Uterus (tissue), 4 donors: ENCODE measurements around the gene RGL4. TPM values are rescaled to one million over a fixed set of nuclear protein-coding genes. Genes with fewer than 3 reads are reported as not detected.

Experiments
- DNase-seq, 2 donors: peaks; one replicate each; pipeline ENCODE4 v3.0.0-alpha.2; 2019 to 2020
- H3K27ac ChIP-seq, 2 donors: fragments of 200-600 bp; sonication (generic); 1 replicate in 1 of 2; 2 replicates in 1 of 2; pipeline ENCODE4 v1.5.1; 2016 to 2018
- H3K27me3 ChIP-seq, 2 donors: fragments of 200-600 bp; sonication (generic); one replicate each; pipeline ENCODE4 v1.5.1; 2018 to 2019; ENCODE audit warnings: control low read depth in 1 of 2
- H3K36me3 ChIP-seq, 2 donors: fragments of 200-600 bp; sonication (generic); one replicate each; pipeline ENCODE4 v1.5.1; 2019; ENCODE audit warnings: control low read depth in 1 of 2
- H3K4me1 ChIP-seq, 2 donors: fragments of 200-600 bp; sonication (generic); one replicate each; pipeline ENCODE4 v1.5.1; 2018 to 2019; ENCODE audit warnings: control low read depth in 1 of 2
- H3K4me3 ChIP-seq, 2 donors: fragments of 200-600 bp; sonication (generic); 1 replicate in 1 of 2; 2 replicates in 1 of 2; pipeline ENCODE4 v1.5.1; 2018 to 2019; ENCODE audit warnings: mild to moderate bottlenecking in 1 of 2
- H3K9me3 ChIP-seq, 2 donors: fragments of 200-600 bp; sonication (generic); one replicate each; pipeline ENCODE4 v1.5.1; 2019; ENCODE audit warnings: control low read depth in 1 of 2
- CTCF ChIP-seq, 4 experiments: fragments of 200-600 bp in 2 of 4; fragments of 450-650 bp in 2 of 4; sonication (generic) in 2 of 4; IDR thresholded peaks; one replicate each; pipeline ENCODE4 v1.5.1; 2016 to 2019; ENCODE audit warnings: antibody characterized with exemption in 4 of 4, mild to moderate bottlenecking in 2 of 4, moderate library complexity in 1 of 4
- POLR2A ChIP-seq, 2 donors: fragments of 450-650 bp; IDR thresholded peaks; one replicate each; pipeline ENCODE4 v1.6.1; 2016; ENCODE audit warnings: antibody characterized with exemption in 2 of 2, mild to moderate bottlenecking in 1 of 2, moderate library complexity in 1 of 2
- intact Hi-C: fragments of 100-400 bp; cut with DNase I; formaldehyde crosslinking; loops from one replicate; pipeline ENCODE4 v1.15.1; 2023; ENCODE audit warnings: low total_unique reads
- total RNA-seq, 4 donors: library from RNA; depleted of rRNA in 3 of 4; stranded (reverse); fragments of >200 nt in 3 of 4; gene quantifications; one replicate each; pipeline versions ENCODE4 v1.1.0 to v1.2.4, GENCODE V29; 2014 to 2023
- donor health status: DM: yes; HTN: yes; CAD: no.

Gene RGL4
- total RNA-seq, 4 donors from 2014 or later, result 0.21 TPM; not detected in 3

GRCh38 chr22:23697031-23697970, 6.5 kb downstream of the RGL4 start:
- H3K9me3 ChIP-seq, result no peaks in the 10 kb centered on the region
- no peak overlapping the region for H3K4me3 ChIP-seq
- H3K36me3 ChIP-seq, result no peaks in the 10 kb centered on the region
- no peak overlapping the region for H3K27ac ChIP-seq
- no peaks in the 10 kb centered on the region for H3K27me3 ChIP-seq
- TF ChIP-seq POLR2A (IDR thresholded peaks at IDR 0.05) (no peak), CTCF (IDR thresholded peaks at IDR 0.05) (no peak)
- no peak for DNase-seq
- no peaks in the 10 kb centered on the region for H3K4me1 ChIP-seq
- intact Hi-C loops, result no loop called here

DNA sequence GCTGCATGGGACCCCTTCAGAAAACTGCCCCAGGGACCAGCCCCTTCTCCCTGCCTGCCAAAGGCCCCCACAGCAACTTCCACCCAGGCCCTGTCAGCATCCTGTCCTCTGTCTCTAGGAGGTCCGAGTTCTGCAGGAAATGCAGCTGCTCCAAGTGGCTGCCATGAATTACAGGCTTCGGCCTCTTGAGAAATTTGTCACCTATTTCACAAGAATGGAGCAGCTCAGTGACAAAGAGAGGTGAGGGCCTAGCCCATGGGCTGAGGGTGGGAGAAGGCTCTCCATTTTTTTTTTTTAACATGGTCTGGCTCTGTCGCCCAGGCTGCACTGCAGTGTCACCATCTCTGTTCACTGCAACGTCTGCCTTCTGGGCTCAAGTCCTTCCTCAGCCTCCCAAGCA, 7.3 kb downstream of the RGL4 start:
- no peaks in the 10 kb centered on the region for H3K4me1 ChIP-seq
- no peak overlapping the region for H3K4me3 ChIP-seq
- H3K36me3 ChIP-seq, result no peaks in the 10 kb centered on the region
- TF ChIP-seq POLR2A (IDR thresholded peaks at IDR 0.05) (no peak), CTCF (IDR thresholded peaks at IDR 0.05) (no peak)
- H3K27me3 ChIP-seq, result no peaks in the 10 kb centered on the region
- intact Hi-C loops, result no loop called here
- DNase-seq, result no peak
- no peaks in the 10 kb centered on the region for H3K9me3 ChIP-seq
- H3K27ac ChIP-seq, result no peak overlapping the region

DNA sequence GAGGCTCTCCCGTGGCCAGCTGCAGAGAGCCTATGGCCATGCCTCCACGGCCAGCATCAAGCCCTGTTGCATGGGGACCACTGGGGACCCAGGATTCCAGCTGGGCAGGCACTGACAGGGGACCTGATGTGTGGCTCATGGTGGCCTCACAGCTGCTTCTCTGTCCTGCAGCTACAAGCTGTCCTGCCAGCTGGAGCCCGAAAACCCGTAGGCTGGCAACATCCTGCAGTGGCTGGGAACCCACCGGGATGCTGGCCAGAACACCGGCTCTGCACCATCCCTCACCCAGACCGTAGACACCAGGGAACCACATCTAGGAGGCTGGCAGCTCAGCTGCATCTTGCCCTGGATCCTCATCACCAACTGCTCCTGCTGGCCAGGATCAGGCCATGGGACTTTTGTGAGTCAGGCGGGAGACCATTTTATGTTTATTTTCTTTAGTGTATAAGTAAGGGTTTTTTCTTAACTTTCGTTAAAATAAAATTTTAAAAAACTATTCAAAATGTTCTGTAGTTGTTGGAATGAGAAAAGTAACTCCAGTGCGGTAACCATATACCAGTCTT, 7.9 kb downstream of the RGL4 start:
- TF ChIP-seq POLR2A (IDR thresholded peaks at IDR 0.05) (no peak), CTCF (IDR thresholded peaks at IDR 0.05) (no peak)
- Histone ChIP-seq H3K27me3 (no peaks in the 10 kb centered on the region), H3K4me1 (no peaks in the 10 kb centered on the region), H3K36me3 (no peaks in the 10 kb centered on the region), H3K9me3 (no peaks in the 10 kb centered on the region), H3K27ac (no peak overlapping the region), H3K4me3 (no peak overlapping the region)
- intact Hi-C loops, result no loop called here
- DNase-seq, result no peak

GRCh38 chr22:23700706-23701105, 9.9 kb downstream of the RGL4 start:
- intact Hi-C loops, result no loop called here
- no peaks in the 10 kb centered on the region for H3K27me3 ChIP-seq
- H3K4me1 ChIP-seq, result no peaks in the 10 kb centered on the region
- H3K36me3 ChIP-seq, result no peaks in the 10 kb centered on the region
- no peak overlapping the region for H3K27ac ChIP-seq
- no peak for DNase-seq
- no peaks in the 10 kb centered on the region for H3K9me3 ChIP-seq
- no peak overlapping the region for H3K4me3 ChIP-seq
- TF ChIP-seq POLR2A (IDR thresholded peaks at IDR 0.05) (no peak), CTCF (IDR thresholded peaks at IDR 0.05) (no peak)

GRCh38 chr22:23704062-23704461, 13.2 kb downstream of the RGL4 start:
- H3K36me3 ChIP-seq, result no peaks in the 10 kb centered on the region
- H3K27me3 ChIP-seq, result no peaks in the 10 kb centered on the region
- H3K4me3 ChIP-seq, result no peak overlapping the region
- intact Hi-C loops, result no loop called here
- no peaks in the 10 kb centered on the region for H3K9me3 ChIP-seq
- no peaks in the 10 kb centered on the region for H3K4me1 ChIP-seq
- no peak for DNase-seq
- no peak overlapping the region for H3K27ac ChIP-seq
- no peak for TF ChIP-seq CTCF (IDR thresholded peaks at IDR 0.05)
- TF ChIP-seq POLR2A (IDR thresholded peaks at IDR 0.05), result no peak
